Sigmoid colon (tissue), 7 donors: ENCODE measurements around the gene NAP1L4. TPM values are rescaled to one million over a fixed set of nuclear protein-coding genes. Genes with fewer than 3 reads are reported as not detected.
A peak's percentile ranks its signal among the peaks of the same experiment; 100 is the strongest.

Source experiments
- DNase-seq: peaks from one replicate; pipeline ENCODE4 v3.0.0-alpha.2; 2019
- H3K27ac ChIP-seq, 4 donors: fragments of 200-600 bp; sonication (generic); one replicate each; pipeline ENCODE4 v1.5.1; 2016 to 2019; ENCODE audit warnings: mild to moderate bottlenecking in 1 of 4
- H3K27me3 ChIP-seq, 3 donors: fragments of 200-600 bp; sonication (generic); one replicate each; pipeline ENCODE4 v1.5.1; 2019; ENCODE audit warnings: mild to moderate bottlenecking in 1 of 3
- H3K36me3 ChIP-seq, 4 donors: fragments of 200-600 bp; sonication (generic); one replicate each; pipeline ENCODE4 v1.5.1; 2016 to 2019
- H3K4me1 ChIP-seq, 4 donors: fragments of 200-600 bp; sonication (generic); one replicate each; pipeline ENCODE4 v1.5.1; 2017 to 2019
- H3K4me3 ChIP-seq, 4 donors: fragments of 200-600 bp; sonication (generic); one replicate each; pipeline ENCODE4 v1.5.1; 2017 to 2019; ENCODE audit warnings: mild to moderate bottlenecking in 2 of 4, moderate library complexity in 1 of 4
- H3K9me3 ChIP-seq, 4 donors: fragments of 200-600 bp in 3 of 4; sonication (generic) in 3 of 4; one replicate each; pipeline versions ENCODE4 v1.5.1 to v1.6.1; 2013 to 2019
- EP300 ChIP-seq, 4 donors: sonication (generic); formaldehyde crosslinking; IDR thresholded peaks; one replicate each; pipeline ENCODE4 v1.6.1; 2017; ENCODE audit warnings: antibody characterized with exemption in 4 of 4
- POLR2A ChIP-seq, 2 donors: fragments of 450-650 bp; IDR thresholded peaks; one replicate each; pipeline ENCODE4 v1.6.1; 2016; ENCODE audit warnings: antibody characterized with exemption in 2 of 2, mild to moderate bottlenecking in 2 of 2, moderate library complexity in 2 of 2
- POLR2AphosphoS5 ChIP-seq, 4 donors: sonication (generic); formaldehyde crosslinking; IDR thresholded peaks; one replicate each; pipeline ENCODE4 v1.6.1; 2017; ENCODE audit warnings: antibody characterized with exemption in 4 of 4
- WGBS, 2 donors: extraction: QIAGEN DNeasy Blood & Tissue Kit; methylation state at CpG; one replicate each; pipeline ENCODE4 v1.1.7; 2013; 5-methylcytosine and 5-hydroxymethylcytosine counted together
- intact Hi-C: fragments of 100-400 bp; cut with DNase I; formaldehyde crosslinking; loops from one replicate; pipeline ENCODE4 v1.15.1; 2023
- polyA plus RNA-seq, 3 donors: library from polyadenylated mRNA; stranded (reverse); fragments of 200-250 nt; gene quantifications; one replicate each; pipeline ENCODE4 v1.2.3, GENCODE V29; 2013
- total RNA-seq, 4 donors: library from RNA; depleted of rRNA; stranded (reverse); fragments of >200 nt; gene quantifications; one replicate each; pipeline ENCODE4 v1.1.0, GENCODE V29; 2016
- TF ChIP-seq, protein P1 (sequence below), 4 experiments: fragments of 450-650 bp in 3 of 4; fragments of 200-600 bp in 1 of 4; IDR thresholded peaks; one replicate each; pipeline ENCODE4 v1.5.1; 2016 to 2019; ENCODE audit warnings: antibody characterized with exemption in 4 of 4, mild to moderate bottlenecking in 3 of 4, moderate library complexity in 2 of 4
- donor health status: healthy with polysubstance abuse.
- donor health status: Bipolar disorder and iron deficiency.
- donor health status: healthy.

NAP1L4 gene, protein sequence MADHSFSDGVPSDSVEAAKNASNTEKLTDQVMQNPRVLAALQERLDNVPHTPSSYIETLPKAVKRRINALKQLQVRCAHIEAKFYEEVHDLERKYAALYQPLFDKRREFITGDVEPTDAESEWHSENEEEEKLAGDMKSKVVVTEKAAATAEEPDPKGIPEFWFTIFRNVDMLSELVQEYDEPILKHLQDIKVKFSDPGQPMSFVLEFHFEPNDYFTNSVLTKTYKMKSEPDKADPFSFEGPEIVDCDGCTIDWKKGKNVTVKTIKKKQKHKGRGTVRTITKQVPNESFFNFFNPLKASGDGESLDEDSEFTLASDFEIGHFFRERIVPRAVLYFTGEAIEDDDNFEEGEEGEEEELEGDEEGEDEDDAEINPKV
- 100 to 1,000 TPM in 2 of 4 donors, 10 to 100 TPM in 2; 88.2 to 102 (median 95.4) TPM for total RNA-seq
- 10 to 100 TPM; 55.9 to 94.8 (median 61.3) TPM for polyA plus RNA-seq

DNA sequence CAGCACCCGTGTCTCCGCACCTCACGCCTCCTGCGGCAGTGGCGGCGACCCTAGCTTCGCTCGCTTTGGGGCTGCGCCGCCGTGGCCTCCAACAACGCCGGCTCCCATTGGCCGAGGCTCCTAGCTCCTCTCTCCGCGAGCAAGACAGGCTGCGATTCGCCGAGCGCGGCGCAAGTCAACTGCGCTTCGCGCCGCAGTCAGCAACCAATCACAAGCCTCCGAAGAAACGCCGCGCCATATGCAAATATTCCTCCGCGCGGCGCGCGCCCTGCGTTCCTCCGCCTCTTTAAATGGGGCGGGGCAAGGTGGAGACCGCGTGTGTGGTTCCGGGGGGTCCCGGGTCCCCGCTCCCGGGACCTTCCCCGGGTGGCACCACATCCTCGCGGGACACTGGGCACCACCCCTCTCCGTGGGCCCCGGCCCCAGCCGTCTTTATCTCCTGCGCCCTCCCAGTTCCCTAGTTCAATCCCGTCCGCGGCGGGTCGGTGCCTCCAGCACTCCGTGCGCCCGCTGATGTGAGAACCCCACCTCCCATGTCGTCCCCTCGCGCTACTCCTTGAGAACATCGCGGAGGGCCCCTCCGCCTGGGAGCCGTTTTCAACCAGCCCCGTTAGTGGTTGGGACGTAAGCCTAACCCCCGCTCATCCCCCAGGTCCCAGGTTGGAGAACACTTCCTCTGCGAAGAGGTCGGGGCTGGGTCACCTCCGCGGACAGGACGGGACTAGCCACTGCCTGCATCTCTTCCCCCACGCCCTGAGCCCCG, at the start of gene NAP1L4:
NAP1L4 (minus strand) TSS at position 96 of the 763 bp plus-strand sequence. CDS start 13,109 bp downstream, outside the sequence.
- peak; percentile 98 for DNase-seq
- 0 to 1% methylated on average over 77 of the region's 77 CpGs for WGBS, 2 donors
- peak within 1 kb of the TSS; percentile 92 to 98 (median 95) for H3K27ac ChIP-seq
- intact Hi-C loops, result loop anchor here (5.0 kb wide), 1 partner anchor 65 kb away; the partner anchor contains the start of gene CARS1
- H3K27me3 ChIP-seq, result no peaks in the 10 kb centered on the region
- peaks cover 0 to 48% (median 45%) of the 10 kb centered on the region in 4 donors for H3K4me1 ChIP-seq
- peak within 1 kb of the TSS; percentile 79 to 95 (median 90) for H3K4me3 ChIP-seq
- H3K9me3 ChIP-seq, result no peaks in the 10 kb centered on the region
- H3K36me3 ChIP-seq, result no peaks in the 10 kb centered on the region
- TF ChIP-seq EP300 (IDR thresholded peaks at IDR 0.05), result no peak
- peak; percentile 87 to 94 (median 92) for TF ChIP-seq POLR2AphosphoS5 (IDR thresholded peaks at IDR 0.05)

DNA sequence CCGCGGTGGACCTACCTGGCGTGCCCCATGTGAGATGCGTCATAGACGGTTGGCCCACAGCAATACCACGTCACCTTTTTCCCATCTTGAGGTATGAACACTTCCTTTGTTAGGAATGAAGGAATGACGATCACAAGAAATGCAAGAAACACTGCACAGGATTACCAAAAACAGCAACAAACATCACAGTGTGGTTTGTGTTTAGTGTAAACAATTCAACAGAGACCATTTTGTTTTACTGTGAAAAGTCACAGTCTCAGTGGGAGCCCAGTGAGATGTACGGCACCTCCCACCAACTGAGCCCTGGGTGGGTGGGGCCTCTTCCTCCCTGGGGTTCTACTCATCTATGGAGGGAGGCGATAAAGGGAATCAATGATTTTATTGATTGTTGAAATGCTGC, 48.8 kb upstream of the NAP1L4 start:
- peaks cover 0 to 48% (median 37%) of the 10 kb centered on the region in 4 donors for H3K4me1 ChIP-seq
- no peak overlapping the region for H3K4me3 ChIP-seq
- TF ChIP-seq POLR2A (IDR thresholded peaks at IDR 0.05) (no peak), POLR2AphosphoS5 (IDR thresholded peaks at IDR 0.05) (no peak), EP300 (IDR thresholded peaks at IDR 0.05) (no peak)
- TF ChIP-seq, protein P1, sequence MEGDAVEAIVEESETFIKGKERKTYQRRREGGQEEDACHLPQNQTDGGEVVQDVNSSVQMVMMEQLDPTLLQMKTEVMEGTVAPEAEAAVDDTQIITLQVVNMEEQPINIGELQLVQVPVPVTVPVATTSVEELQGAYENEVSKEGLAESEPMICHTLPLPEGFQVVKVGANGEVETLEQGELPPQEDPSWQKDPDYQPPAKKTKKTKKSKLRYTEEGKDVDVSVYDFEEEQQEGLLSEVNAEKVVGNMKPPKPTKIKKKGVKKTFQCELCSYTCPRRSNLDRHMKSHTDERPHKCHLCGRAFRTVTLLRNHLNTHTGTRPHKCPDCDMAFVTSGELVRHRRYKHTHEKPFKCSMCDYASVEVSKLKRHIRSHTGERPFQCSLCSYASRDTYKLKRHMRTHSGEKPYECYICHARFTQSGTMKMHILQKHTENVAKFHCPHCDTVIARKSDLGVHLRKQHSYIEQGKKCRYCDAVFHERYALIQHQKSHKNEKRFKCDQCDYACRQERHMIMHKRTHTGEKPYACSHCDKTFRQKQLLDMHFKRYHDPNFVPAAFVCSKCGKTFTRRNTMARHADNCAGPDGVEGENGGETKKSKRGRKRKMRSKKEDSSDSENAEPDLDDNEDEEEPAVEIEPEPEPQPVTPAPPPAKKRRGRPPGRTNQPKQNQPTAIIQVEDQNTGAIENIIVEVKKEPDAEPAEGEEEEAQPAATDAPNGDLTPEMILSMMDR (IDR thresholded peaks at IDR 0.05), result no peak
- peaks cover 17 to 75% (median 45%) of the 10 kb centered on the region in 4 donors for H3K36me3 ChIP-seq
- 95 to 96% methylated on average over 9 of the region's 9 CpGs for WGBS, 2 donors
- H3K9me3 ChIP-seq, result no peaks in the 10 kb centered on the region
- no peak for DNase-seq
- intact Hi-C loops, result no loop called here
- H3K27me3 ChIP-seq, result no peaks in the 10 kb centered on the region
- H3K27ac ChIP-seq, result no peak overlapping the region

GRCh38 chr11:3037945-3038271, 45.8 kb upstream of the NAP1L4 start:
- DNase-seq, result no peak
- Histone ChIP-seq H3K9me3 (no peaks in the 10 kb centered on the region), H3K27ac (peak overlapping the region in 2 of 4 donors; percentile 1 to 23), H3K27me3 (no peaks in the 10 kb centered on the region), H3K4me3 (no peak overlapping the region), H3K36me3 (peaks cover 20 to 85% (median 55%) of the 10 kb centered on the region in 4 donors), H3K4me1 (peaks cover 0 to 20% (median 15%) of the 10 kb centered on the region in 4 donors)
- 79 to 88% methylated on average over 12 of the region's 12 CpGs for WGBS, 2 donors
- intact Hi-C loops, result loop anchor here (1.0 to 2.0 kb wide), 2 partner anchors 53 to 179 kb away; no protein-coding TSS in a partner anchor
- TF ChIP-seq, protein P1 (IDR thresholded peaks at IDR 0.05), result no peak
- TF ChIP-seq POLR2AphosphoS5 (IDR thresholded peaks at IDR 0.05), result no peak
- TF ChIP-seq EP300 (IDR thresholded peaks at IDR 0.05), result no peak
- no peak for TF ChIP-seq POLR2A (IDR thresholded peaks at IDR 0.05)

DNA sequence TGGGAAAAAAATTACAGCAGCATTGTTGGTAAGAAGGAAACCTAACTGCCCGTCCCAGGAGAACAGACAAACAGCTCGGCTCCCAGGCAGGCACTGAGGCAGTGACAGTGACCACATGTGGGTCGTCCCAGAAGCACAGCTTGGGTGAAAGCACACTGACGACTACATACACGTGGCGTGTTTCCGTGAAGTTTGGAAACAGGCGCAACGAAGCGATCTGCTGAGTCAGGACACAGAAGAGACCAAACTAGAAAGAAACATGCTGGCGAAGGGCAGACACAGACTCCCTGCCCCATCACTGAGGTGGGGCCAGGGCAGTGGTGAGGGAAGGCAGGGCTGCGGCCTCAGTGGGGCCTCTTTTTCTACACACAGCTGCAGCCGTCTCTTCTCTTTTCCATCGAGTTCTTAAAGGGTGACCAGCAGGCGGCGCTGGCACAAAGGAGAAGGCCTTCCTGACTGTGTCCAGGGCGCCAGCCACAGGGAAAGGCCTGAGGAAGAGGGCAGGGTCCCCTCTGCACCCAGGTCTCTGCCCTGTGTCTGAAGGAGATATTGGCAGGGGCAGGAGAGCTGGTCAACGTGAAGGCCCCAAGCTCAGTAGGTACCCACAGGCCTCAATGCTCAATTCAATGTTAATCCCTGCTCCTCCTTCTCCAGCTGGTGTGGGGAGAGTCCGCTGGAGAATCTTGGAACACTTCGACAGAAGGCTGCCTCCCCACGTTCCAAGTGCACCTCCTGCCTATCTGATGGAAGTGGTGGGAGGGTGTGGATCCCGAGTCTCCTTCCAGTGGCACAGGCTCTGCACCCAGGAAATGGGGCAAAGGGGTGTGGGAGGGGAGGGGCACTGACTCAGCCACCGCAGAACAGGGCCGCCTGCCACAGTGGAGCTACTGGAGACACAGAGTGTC, 45.2 kb upstream of the NAP1L4 start:
- TF ChIP-seq POLR2A (IDR thresholded peaks at IDR 0.05) (no peak), EP300 (IDR thresholded peaks at IDR 0.05) (no peak), POLR2AphosphoS5 (IDR thresholded peaks at IDR 0.05) (peak in 1 of 4 donors; percentile 11)
- TF ChIP-seq, protein P1 (IDR thresholded peaks at IDR 0.05), result peak; percentile 74 to 90 (median 77)
- peak overlapping the region in 3 of 4 donors; percentile 9 to 35 (median 23) for H3K27ac ChIP-seq
- 49 to 65% methylated on average over 24 of the region's 24 CpGs for WGBS, 2 donors
- intact Hi-C loops, result loop anchor here (1.0 to 2.0 kb wide), 2 partner anchors 54 to 180 kb away; no protein-coding TSS in a partner anchor
- peaks cover 20 to 91% (median 58%) of the 10 kb centered on the region in 4 donors for H3K36me3 ChIP-seq
- H3K27me3 ChIP-seq, result no peaks in the 10 kb centered on the region
- peak; percentile 90 for DNase-seq
- H3K4me3 ChIP-seq, result no peak overlapping the region
- peaks cover 0 to 14% (median 8%) of the 10 kb centered on the region in 4 donors for H3K4me1 ChIP-seq
- H3K9me3 ChIP-seq, result no peaks in the 10 kb centered on the region
